ENCODE measurements around the gene UNC13C.

Gene UNC13C

DNA sequence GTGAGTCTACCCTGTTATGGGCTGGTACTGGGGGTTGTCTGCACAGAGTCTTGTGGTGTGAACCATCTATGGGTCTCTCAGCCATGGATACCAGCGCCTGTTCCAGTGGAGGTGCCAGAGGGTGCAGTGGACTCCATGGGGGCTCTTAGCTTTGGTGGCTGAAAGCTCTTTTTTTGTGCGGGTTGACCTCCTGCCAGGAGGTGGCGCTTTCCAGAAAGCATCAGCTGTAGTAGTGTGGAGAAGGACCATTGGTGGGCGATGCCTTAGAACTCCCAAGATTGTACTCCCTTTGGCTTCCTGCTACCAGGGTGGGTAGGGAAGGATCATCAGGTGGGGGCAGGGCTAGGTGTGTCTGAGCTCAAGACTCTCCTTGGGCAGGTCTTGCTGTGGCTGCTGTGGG lies 615.9 kb downstream of the UNC13C start:
- no peak for TF ChIP-seq EGR1 (IDR thresholded peaks at IDR 0.05)
- TF ChIP-seq YY1 (IDR thresholded peaks at IDR 0.05; ENCODE audit: low read depth), result no peak
- no peak for TF ChIP-seq NFIC (IDR thresholded peaks at IDR 0.05)
- no peak for TF ChIP-seq CEBPB (IDR thresholded peaks at IDR 0.05)
- TF ChIP-seq TEAD4 (IDR thresholded peaks at IDR 0.05), result no peak
- TF ChIP-seq ZBTB7A (IDR thresholded peaks at IDR 0.05; ENCODE audit: low read depth), result no peak

DNA sequence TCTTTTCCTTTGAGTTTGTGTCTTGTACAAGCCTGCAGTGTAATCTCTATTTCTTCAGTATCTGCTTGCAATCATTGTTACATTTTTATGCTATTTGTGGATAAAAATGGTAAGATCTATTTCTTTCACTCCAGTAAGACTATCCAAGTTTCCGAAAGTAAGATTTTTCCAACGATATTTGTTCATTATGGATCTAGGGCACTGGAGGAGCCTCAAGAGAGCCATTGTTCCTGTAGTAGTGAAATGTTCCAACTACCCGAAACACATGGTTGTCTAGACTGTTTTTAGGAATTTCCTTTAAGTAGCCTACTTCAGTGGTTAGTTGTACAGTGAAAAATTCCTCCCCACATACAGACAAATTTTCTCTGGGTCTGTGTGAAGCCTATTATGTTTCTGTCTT lies 621.1 kb downstream of the UNC13C start:
- TF ChIP-seq, protein P1, sequence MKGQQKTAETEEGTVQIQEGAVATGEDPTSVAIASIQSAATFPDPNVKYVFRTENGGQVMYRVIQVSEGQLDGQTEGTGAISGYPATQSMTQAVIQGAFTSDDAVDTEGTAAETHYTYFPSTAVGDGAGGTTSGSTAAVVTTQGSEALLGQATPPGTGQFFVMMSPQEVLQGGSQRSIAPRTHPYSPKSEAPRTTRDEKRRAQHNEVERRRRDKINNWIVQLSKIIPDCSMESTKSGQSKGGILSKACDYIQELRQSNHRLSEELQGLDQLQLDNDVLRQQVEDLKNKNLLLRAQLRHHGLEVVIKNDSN (IDR thresholded peaks at IDR 0.05), result no peak
- TF ChIP-seq YY1 (IDR thresholded peaks at IDR 0.05; ENCODE audit: low read depth) (no peak), ZBTB7A (IDR thresholded peaks at IDR 0.05; ENCODE audit: low read depth) (no peak)

DNA sequence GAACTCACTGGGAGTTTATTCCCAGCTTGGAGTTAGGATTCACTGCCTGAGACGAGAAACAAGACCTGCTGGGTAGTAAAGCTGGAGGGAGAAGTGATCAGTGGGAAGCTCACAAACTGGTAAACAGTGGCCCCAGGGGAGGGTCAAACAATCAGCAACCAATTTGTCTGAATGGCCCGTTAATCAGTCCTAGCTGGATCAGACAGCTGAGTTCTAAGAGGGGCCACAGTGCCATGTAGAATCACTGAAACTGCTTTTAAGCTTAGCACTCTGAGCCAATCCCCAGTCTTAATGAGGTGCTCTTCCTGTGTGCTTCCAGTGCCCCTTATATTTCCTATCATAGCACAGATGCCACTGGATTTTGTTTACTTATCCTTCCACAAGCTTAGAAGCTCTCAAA lies 626.8 kb downstream of the UNC13C start:
- no peak for TF ChIP-seq TEAD4 (IDR thresholded peaks at IDR 0.05)
- no peak for TF ChIP-seq RAD21 (IDR thresholded peaks at IDR 0.05; ENCODE audit: low read depth)
- TF ChIP-seq EP300 (IDR thresholded peaks at IDR 0.05; ENCODE audit: borderline replicate concordance), result no peak
- TF ChIP-seq NFIC (IDR thresholded peaks at IDR 0.05), result no peak
- TF ChIP-seq EGR1 (IDR thresholded peaks at IDR 0.05), result no peak
- no peak for TF ChIP-seq YY1 (IDR thresholded peaks at IDR 0.05; ENCODE audit: low read depth)
- no peak for TF ChIP-seq TAF1 (IDR thresholded peaks at IDR 0.05; ENCODE audit: low read depth)
- TF ChIP-seq CEBPB (IDR thresholded peaks at IDR 0.05), result no peak
- TF ChIP-seq CREB1 (IDR thresholded peaks at IDR 0.05; ENCODE audit: low read depth), result no peak
- TF ChIP-seq FOXM1 (IDR thresholded peaks at IDR 0.05; ENCODE audit: borderline replicate concordance, low read depth), result no peak
- TF ChIP-seq ZBTB7A (IDR thresholded peaks at IDR 0.05; ENCODE audit: low read depth), result no peak
- TF ChIP-seq, protein P2, sequence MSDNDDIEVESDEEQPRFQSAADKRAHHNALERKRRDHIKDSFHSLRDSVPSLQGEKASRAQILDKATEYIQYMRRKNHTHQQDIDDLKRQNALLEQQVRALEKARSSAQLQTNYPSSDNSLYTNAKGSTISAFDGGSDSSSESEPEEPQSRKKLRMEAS (IDR thresholded peaks at IDR 0.05), result no peak
- TF ChIP-seq, protein P1 (IDR thresholded peaks at IDR 0.05), result no peak
- TF ChIP-seq TCF12 (IDR thresholded peaks at IDR 0.05; ENCODE audit: low read depth), result no peak
- TF ChIP-seq, protein P3, sequence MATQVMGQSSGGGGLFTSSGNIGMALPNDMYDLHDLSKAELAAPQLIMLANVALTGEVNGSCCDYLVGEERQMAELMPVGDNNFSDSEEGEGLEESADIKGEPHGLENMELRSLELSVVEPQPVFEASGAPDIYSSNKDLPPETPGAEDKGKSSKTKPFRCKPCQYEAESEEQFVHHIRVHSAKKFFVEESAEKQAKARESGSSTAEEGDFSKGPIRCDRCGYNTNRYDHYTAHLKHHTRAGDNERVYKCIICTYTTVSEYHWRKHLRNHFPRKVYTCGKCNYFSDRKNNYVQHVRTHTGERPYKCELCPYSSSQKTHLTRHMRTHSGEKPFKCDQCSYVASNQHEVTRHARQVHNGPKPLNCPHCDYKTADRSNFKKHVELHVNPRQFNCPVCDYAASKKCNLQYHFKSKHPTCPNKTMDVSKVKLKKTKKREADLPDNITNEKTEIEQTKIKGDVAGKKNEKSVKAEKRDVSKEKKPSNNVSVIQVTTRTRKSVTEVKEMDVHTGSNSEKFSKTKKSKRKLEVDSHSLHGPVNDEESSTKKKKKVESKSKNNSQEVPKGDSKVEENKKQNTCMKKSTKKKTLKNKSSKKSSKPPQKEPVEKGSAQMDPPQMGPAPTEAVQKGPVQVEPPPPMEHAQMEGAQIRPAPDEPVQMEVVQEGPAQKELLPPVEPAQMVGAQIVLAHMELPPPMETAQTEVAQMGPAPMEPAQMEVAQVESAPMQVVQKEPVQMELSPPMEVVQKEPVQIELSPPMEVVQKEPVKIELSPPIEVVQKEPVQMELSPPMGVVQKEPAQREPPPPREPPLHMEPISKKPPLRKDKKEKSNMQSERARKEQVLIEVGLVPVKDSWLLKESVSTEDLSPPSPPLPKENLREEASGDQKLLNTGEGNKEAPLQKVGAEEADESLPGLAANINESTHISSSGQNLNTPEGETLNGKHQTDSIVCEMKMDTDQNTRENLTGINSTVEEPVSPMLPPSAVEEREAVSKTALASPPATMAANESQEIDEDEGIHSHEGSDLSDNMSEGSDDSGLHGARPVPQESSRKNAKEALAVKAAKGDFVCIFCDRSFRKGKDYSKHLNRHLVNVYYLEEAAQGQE (IDR thresholded peaks at IDR 0.05; ENCODE audit: low read depth), result no peak

DNA sequence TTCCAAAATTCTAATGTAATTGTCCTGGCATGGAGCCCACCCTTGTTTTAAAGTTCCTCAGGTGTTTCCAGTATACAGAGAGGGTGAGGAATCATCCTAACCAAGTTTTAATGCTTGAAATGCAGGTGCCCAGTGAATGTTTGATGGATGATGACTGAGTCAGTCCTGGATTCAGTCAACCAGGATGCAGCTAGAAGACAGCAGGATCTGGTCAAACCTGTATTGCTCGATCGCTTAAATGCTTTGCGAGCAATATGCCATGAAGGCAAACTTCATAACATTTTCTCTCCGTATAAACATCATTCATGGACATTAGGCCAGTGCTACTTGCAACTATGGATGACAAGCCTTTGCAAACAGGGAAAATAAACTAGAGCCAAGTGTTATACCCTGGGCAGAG lies 627.3 kb downstream of the UNC13C start:
- TF ChIP-seq ZBTB7A (IDR thresholded peaks at IDR 0.05; ENCODE audit: low read depth), result no peak

DNA sequence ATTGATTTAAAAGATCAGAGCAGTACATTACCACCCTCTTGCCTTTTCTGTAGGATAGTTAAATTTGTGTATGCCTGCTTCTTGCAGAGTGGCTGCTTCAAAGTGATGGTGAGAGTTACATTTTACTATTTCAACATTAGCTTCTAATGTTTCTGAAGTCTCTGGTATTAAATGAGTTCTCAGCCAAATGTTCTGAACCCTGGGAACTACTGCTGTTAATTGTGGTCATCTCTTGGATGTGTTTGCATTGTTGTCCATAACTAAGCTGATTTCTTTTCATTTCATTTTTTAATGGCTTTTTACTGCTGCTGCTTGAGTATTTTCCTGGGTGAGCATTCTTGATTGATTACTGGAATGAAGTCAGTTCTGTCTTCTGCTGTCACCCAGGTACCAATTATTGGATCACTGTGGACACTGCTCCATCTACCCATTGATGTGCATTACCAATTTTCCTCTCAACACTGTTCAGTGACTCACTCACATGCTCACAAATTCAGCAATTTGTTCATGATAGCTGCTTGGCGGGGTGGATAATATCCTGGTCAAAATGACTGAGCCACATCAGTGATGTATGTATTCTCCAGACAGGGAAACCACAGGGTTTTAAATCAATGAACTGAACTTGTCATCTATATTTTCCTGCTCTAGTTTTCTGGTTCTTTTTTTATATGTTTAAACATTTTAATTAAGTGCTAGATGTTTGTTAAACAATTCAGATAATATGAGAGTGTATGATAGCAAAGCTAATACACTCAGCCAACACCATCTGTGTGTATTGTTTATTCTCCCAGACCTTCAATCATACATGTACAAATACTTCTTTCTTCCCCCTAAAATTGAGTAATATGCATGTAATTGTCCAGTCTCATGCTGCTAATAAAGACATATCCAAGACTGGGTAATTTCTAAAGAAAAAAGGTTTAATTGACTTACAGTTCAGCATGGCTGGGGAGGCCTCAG lies 630.9 kb downstream of the UNC13C start:
- TF ChIP-seq CEBPB (IDR thresholded peaks at IDR 0.05) (no peak), CREB1 (IDR thresholded peaks at IDR 0.05; ENCODE audit: low read depth) (no peak), EP300 (IDR thresholded peaks at IDR 0.05; ENCODE audit: borderline replicate concordance) (no peak), RAD21 (IDR thresholded peaks at IDR 0.05; ENCODE audit: low read depth) (no peak), TEAD4 (IDR thresholded peaks at IDR 0.05) (no peak), TAF1 (IDR thresholded peaks at IDR 0.05; ENCODE audit: low read depth) (no peak), ZBTB7A (IDR thresholded peaks at IDR 0.05; ENCODE audit: low read depth) (no peak), YY1 (IDR thresholded peaks at IDR 0.05; ENCODE audit: low read depth) (no peak), FOXM1 (IDR thresholded peaks at IDR 0.05; ENCODE audit: borderline replicate concordance, low read depth) (no peak), TCF12 (IDR thresholded peaks at IDR 0.05; ENCODE audit: low read depth) (no peak), NFIC (IDR thresholded peaks at IDR 0.05) (no peak), EGR1 (IDR thresholded peaks at IDR 0.05) (no peak)
- TF ChIP-seq, protein P3 (IDR thresholded peaks at IDR 0.05; ENCODE audit: low read depth), result no peak
- TF ChIP-seq, protein P1 (IDR thresholded peaks at IDR 0.05), result no peak
- TF ChIP-seq, protein P2 (IDR thresholded peaks at IDR 0.05), result no peak

Data from Ishikawa (cell line).